Liver (tissue), 3 donors: Measurements from ENCODE around the gene DGCR2.

Source experiments
- FOXA1 ChIP-seq: IDR thresholded peaks from 2 replicates; pipeline ENCODE4 v1.6.1; 2016; ENCODE audit warnings: antibody characterized with exemption
- HNF4A ChIP-seq, 2 donors: conservative IDR thresholded peaks; 2 replicates each; pipeline ENCODE4 v1.6.1; 2016; ENCODE audit warnings: antibody characterized with exemption in 2 of 2, mild to moderate bottlenecking in 2 of 2
- JUND ChIP-seq, 2 donors: IDR thresholded peaks; 2 replicates each; pipeline ENCODE4 v1.6.1; 2016; ENCODE audit warnings: antibody characterized with exemption in 2 of 2
- MAX ChIP-seq: IDR thresholded peaks from 2 replicates; pipeline ENCODE4 v1.6.1; 2016; ENCODE audit warnings: antibody characterized with exemption
- YY1 ChIP-seq: IDR thresholded peaks from 2 replicates; pipeline ENCODE4 v1.6.1; 2016; ENCODE audit warnings: antibody characterized with exemption, mild to moderate bottlenecking
- TF ChIP-seq, protein P1 (sequence below): fragments of 150-350 bp; IDR thresholded peaks from 2 replicates; pipeline ENCODE4 v1.5.1; 2017; ENCODE audit warnings: improper control_type of control experiment, low read depth, low read length; ENCODE audit not compliant: missing input control
- donor health status: healthy.
- donor health status: healthy.

GRCh38 chr22:19018256-19018655 lies 104.0 kb downstream of the DGCR2 start:
- TF ChIP-seq HNF4A (conservative IDR thresholded peaks at IDR 0.05), result no peak
- TF ChIP-seq, protein P1, sequence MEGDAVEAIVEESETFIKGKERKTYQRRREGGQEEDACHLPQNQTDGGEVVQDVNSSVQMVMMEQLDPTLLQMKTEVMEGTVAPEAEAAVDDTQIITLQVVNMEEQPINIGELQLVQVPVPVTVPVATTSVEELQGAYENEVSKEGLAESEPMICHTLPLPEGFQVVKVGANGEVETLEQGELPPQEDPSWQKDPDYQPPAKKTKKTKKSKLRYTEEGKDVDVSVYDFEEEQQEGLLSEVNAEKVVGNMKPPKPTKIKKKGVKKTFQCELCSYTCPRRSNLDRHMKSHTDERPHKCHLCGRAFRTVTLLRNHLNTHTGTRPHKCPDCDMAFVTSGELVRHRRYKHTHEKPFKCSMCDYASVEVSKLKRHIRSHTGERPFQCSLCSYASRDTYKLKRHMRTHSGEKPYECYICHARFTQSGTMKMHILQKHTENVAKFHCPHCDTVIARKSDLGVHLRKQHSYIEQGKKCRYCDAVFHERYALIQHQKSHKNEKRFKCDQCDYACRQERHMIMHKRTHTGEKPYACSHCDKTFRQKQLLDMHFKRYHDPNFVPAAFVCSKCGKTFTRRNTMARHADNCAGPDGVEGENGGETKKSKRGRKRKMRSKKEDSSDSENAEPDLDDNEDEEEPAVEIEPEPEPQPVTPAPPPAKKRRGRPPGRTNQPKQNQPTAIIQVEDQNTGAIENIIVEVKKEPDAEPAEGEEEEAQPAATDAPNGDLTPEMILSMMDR, result no peak
- no peak for TF ChIP-seq YY1
- no peak for TF ChIP-seq MAX
- no peak for TF ChIP-seq FOXA1
- TF ChIP-seq JUND (IDR thresholded peaks at IDR 0.05), result no peak
